CD14-positive monocyte (primary cell): ENCODE measurements around the gene MUC20. TPM values are rescaled to one million over a fixed set of nuclear protein-coding genes. Genes with fewer than 3 reads are reported as not detected.

Experiments used
- DNase-seq, 3 donors: peaks; one replicate each; pipeline ENCODE4 v3.0.0-alpha.2; 2011 to 2022
- H2AFZ ChIP-seq: 2 replicates; pipeline ENCODE4 v1.6.0; 2012; ENCODE audit warnings: mild to moderate bottlenecking, low read depth, low read length, inconsistent platforms; ENCODE audit not compliant: insufficient read depth, poor library complexity, severe bottlenecking
- H3K27ac ChIP-seq, 2 donors: 1 replicate in 1 of 2; 2 replicates in 1 of 2; pipeline ENCODE4 v1.5.1; 2012 to 2013; ENCODE audit warnings: low read length in 2 of 2, control low read depth in 1 of 2, inconsistent platforms in 1 of 2, low read depth in 1 of 2, mild to moderate bottlenecking in 1 of 2
- H3K27me3 ChIP-seq, 2 donors: one replicate each; pipeline versions ENCODE4 v1.6.0 to v1.6.1; 2011 to 2013; ENCODE audit warnings: low read length in 2 of 2; ENCODE audit not compliant: control insufficient read depth in 2 of 2, insufficient read depth in 2 of 2
- H3K36me3 ChIP-seq, 2 donors: replicated peaks in 1 of 2; 1 replicate in 1 of 2; 2 replicates in 1 of 2; pipeline versions ENCODE4 v1.5.1 to v1.6.1; 2012 to 2013; ENCODE audit warnings: low read length in 2 of 2, control low read depth in 1 of 2, inconsistent platforms in 1 of 2, mild to moderate bottlenecking in 1 of 2; ENCODE audit not compliant: insufficient read depth in 2 of 2, control insufficient read depth in 1 of 2
- H3K4me1 ChIP-seq, 2 donors: 1 replicate in 1 of 2; 2 replicates in 1 of 2; pipeline versions ENCODE4 v1.5.1 to v1.6.1; 2012 to 2013; ENCODE audit warnings: low read length in 2 of 2, control low read depth in 1 of 2, inconsistent platforms in 1 of 2, mild to moderate bottlenecking in 1 of 2, moderate library complexity in 1 of 2; ENCODE audit not compliant: insufficient read depth in 2 of 2, control insufficient read depth in 1 of 2
- H3K4me2 ChIP-seq: replicated peaks from 2 replicates; pipeline ENCODE3; 2012; ENCODE audit warnings: low read length, moderate library complexity, mild to moderate bottlenecking; ENCODE audit not compliant: poor library complexity, severe bottlenecking; ENCODE audit errors: extremely low read depth
- H3K4me3 ChIP-seq, 3 experiments: fragments of 200-600 bp in 1 of 3; sonication (generic) in 1 of 3; replicated peaks in 1 of 3; 1 replicate in 2 of 3; 2 replicates in 1 of 3; pipeline ENCODE4 v1.5.1; 2011 to 2013; ENCODE audit warnings: low read length in 3 of 3, mild to moderate bottlenecking in 3 of 3, control low read depth in 2 of 3, low read depth in 2 of 3, inconsistent platforms in 1 of 3, moderate library complexity in 1 of 3
- H3K79me2 ChIP-seq: 2 replicates; pipeline ENCODE4 v1.6.0; 2012; ENCODE audit warnings: mild to moderate bottlenecking, control low read depth, inconsistent platforms, low read length, moderate library complexity; ENCODE audit not compliant: insufficient read depth
- H3K9ac ChIP-seq: 2 replicates; pipeline ENCODE4 v1.6.0; 2017; ENCODE audit warnings: low read length, mild to moderate bottlenecking; ENCODE audit not compliant: insufficient read depth, poor library complexity, severe bottlenecking
- H3K9me3 ChIP-seq, 2 donors: replicated peaks in 1 of 2; 1 replicate in 1 of 2; 2 replicates in 1 of 2; pipeline versions ENCODE4 v1.5.1 to v1.6.1; 2012 to 2013; ENCODE audit warnings: low read length in 2 of 2, control low read depth in 1 of 2; ENCODE audit not compliant: control insufficient read depth in 1 of 2, insufficient read depth in 1 of 2
- H4K20me1 ChIP-seq: 2 replicates; pipeline ENCODE4 v1.6.0; 2012; ENCODE audit warnings: mild to moderate bottlenecking, low read length, control low read depth, moderate library complexity; ENCODE audit not compliant: insufficient read depth
- H3K27ac Mint-ChIP-seq, 7 donors: one replicate each; pipeline ENCODE4 v1.8.0; 2020; ENCODE audit warnings: mild to moderate bottlenecking in 7 of 7, mixed read lengths in 7 of 7, moderate library complexity in 6 of 7, inconsistent platforms in 2 of 7
- H3K27me3 Mint-ChIP-seq, 3 donors: one replicate each; pipeline ENCODE4 v1.8.0; 2021 to 2022; ENCODE audit warnings: low read depth in 3 of 3, mild to moderate bottlenecking in 3 of 3, mixed read lengths in 3 of 3, moderate library complexity in 3 of 3, inconsistent platforms in 1 of 3
- H3K36me3 Mint-ChIP-seq, 2 donors: one replicate each; pipeline ENCODE4 v1.8.0; 2020; ENCODE audit warnings: mixed read lengths in 2 of 2, inconsistent platforms in 1 of 2, mild to moderate bottlenecking in 1 of 2
- H3K4me1 Mint-ChIP-seq: one replicate; pipeline ENCODE4 v1.8.0; 2020; ENCODE audit warnings: mild to moderate bottlenecking, mixed read lengths
- H3K4me3 Mint-ChIP-seq, 2 donors: one replicate each; pipeline ENCODE4 v1.8.0; 2020; ENCODE audit warnings: mild to moderate bottlenecking in 2 of 2, mixed read lengths in 2 of 2, moderate library complexity in 1 of 2
- H3K9me3 Mint-ChIP-seq, 7 donors: one replicate each; pipeline ENCODE4 v1.8.0; 2020 to 2022; ENCODE audit warnings: mixed read lengths in 7 of 7, mild to moderate bottlenecking in 6 of 7, moderate library complexity in 6 of 7, inconsistent platforms in 2 of 7
- CTCF ChIP-seq: fragments of 200-600 bp; IDR thresholded peaks from one replicate; pipeline ENCODE4 v1.8.0; 2022; ENCODE audit warnings: antibody characterized with exemption, mild to moderate bottlenecking
- WGBS: methylation state at CpG from one replicate; pipeline ENCODE4 v1.1.5; 2013; ENCODE audit warnings: missing lambda C conversion rate; ENCODE audit not compliant: insufficient coverage; 5-methylcytosine and 5-hydroxymethylcytosine counted together
- intact Hi-C, 2 donors: fragments of 100-400 bp; cut with micrococcal nuclease; formaldehyde crosslinking; loops; one replicate each; pipeline versions ENCODE4 v1.15.0 to v1.15.1; 2023
- polyA plus RNA-seq, 3 donors: library from polyadenylated mRNA; depleted of rRNA in 1 of 3; unstranded in 2 of 3; stranded (reverse) in 1 of 3; fragments of 300-500 nt in 2 of 3; fragments of >200 nt in 1 of 3; fragmentation: Illumina TruSeq in 2 of 3; gene quantifications; 1 replicate in 2 of 3; 2 replicates in 1 of 3; pipeline ENCODE4 v1.2.3, GENCODE V29; 2012 to 2021

Gene MUC20
- polyA plus RNA-seq, 3 donors: 5.4 TPM; not detected in 2

- H3K4me1 Mint-ChIP-seq: no peaks in the 10 kb centered on the region
- H3K27ac Mint-ChIP-seq: peak overlapping the region in 1 of 7 donors; percentile 64
- no peaks in the 10 kb centered on the region for H3K36me3 Mint-ChIP-seq
- no peaks in the 10 kb centered on the region for H3K79me2 ChIP-seq
- H3K9me3 ChIP-seq: no peaks in the 10 kb centered on the region
- no peak for DNase-seq
- H4K20me1 ChIP-seq: no peaks in the 10 kb centered on the region
- no peak overlapping the region for H3K9ac ChIP-seq
- no peak overlapping the region for H3K27ac ChIP-seq
- no peak overlapping the region for H3K4me3 Mint-ChIP-seq
- no peak overlapping the region for H2AFZ ChIP-seq
- intact Hi-C loops: no loop called here
- 69% methylated on average over 10 of the region's 10 CpGs for WGBS
- H3K9me3 Mint-ChIP-seq: peaks cover 0 to 4% (median 0%) of the 10 kb centered on the region in 7 donors
- no peak overlapping the region for H3K4me3 ChIP-seq
- H3K36me3 ChIP-seq: no peaks in the 10 kb centered on the region
- H3K4me2 ChIP-seq: no peak overlapping the region
- H3K27me3 Mint-ChIP-seq: peaks cover 37 to 62% (median 44%) of the 10 kb centered on the region in 3 donors
- H3K4me1 ChIP-seq: no peaks in the 10 kb centered on the region
- TF ChIP-seq CTCF: no peak
- peaks cover 13 to 27% of the 10 kb centered on the region in 2 donors for H3K27me3 ChIP-seq
Observed at GRCh38 chr3:195757827-195758226, 37.0 kb downstream of the MUC20 start.

GRCh38 chr3:195758721-195759353, 38.1 kb downstream of the MUC20 start:
- DNase-seq: no peak
- peaks cover 37 to 72% (median 53%) of the 10 kb centered on the region in 3 donors for H3K27me3 Mint-ChIP-seq

More at GRCh38 chr3:195758721-195759353, 38.1 kb downstream of the MUC20 start:
- TF ChIP-seq CTCF: no peak
- Histone ChIP-seq H3K27me3 (peaks cover 14 to 27% of the 10 kb centered on the region in 2 donors), H3K27ac (no peak overlapping the region), H3K4me2 (no peak overlapping the region), H2AFZ (no peak overlapping the region), H3K9me3 (no peaks in the 10 kb centered on the region), H3K4me3 (no peak overlapping the region), H3K4me1 (no peaks in the 10 kb centered on the region), H3K79me2 (no peaks in the 10 kb centered on the region), H3K9ac (no peak overlapping the region), H3K36me3 (no peaks in the 10 kb centered on the region), H4K20me1 (no peaks in the 10 kb centered on the region)
- Mint-ChIP-seq H3K4me1 (no peaks in the 10 kb centered on the region), H3K4me3 (no peak overlapping the region), H3K36me3 (no peaks in the 10 kb centered on the region), H3K9me3 (peaks cover 0 to 3% (median 0%) of the 10 kb centered on the region in 7 donors), H3K27ac (no peak overlapping the region)
- 94% methylated on average over 11 of the region's 19 CpGs for WGBS
- intact Hi-C loops: no loop called here
